GM19239 (cell line): ENCODE measurements around the gene LHX4.

ENCODE experiments used
- DNase-seq: peaks from one replicate; pipeline ENCODE4 v3.0.0; 2011; ENCODE audit warnings: low spot score; ENCODE audit not compliant: insufficient read length
- FAIRE-seq: peaks from 2 replicates; lab custom pipeline; 2011; peaks lifted over from hg19 to GRCh38; lab: Jason Lieb, UNC

LHX4 gene

GRCh38 chr1:180239145-180240096 is 9.4 kb downstream of the LHX4 start:
- DNase-seq (no peak), FAIRE-seq (no peak)

GRCh38 chr1:180241716-180242544 is 11.9 kb downstream of the LHX4 start:
- no peak for DNase-seq
- no peak for FAIRE-seq

GRCh38 chr1:180243517-180244221 is 13.6 kb downstream of the LHX4 start:
- DNase-seq = no peak
- FAIRE-seq = no peak

- DNase-seq (no peak), FAIRE-seq (no peak)
Observed at GRCh38 chr1:180244840-180245239, 14.8 kb downstream of the LHX4 start.

- DNase-seq (no peak), FAIRE-seq (no peak)
Observed at GRCh38 chr1:180246579-180246978, 16.5 kb downstream of the LHX4 start.

- DNase-seq (no peak), FAIRE-seq (no peak)
Observed at GRCh38 chr1:180247061-180247460, 17.0 kb downstream of the LHX4 start.

GRCh38 chr1:180247580-180247979 is 17.5 kb downstream of the LHX4 start:
- DNase-seq = no peak
- FAIRE-seq = no peak

- no peak for FAIRE-seq
- no peak for DNase-seq
Observed at GRCh38 chr1:180248176-180248575, 18.1 kb downstream of the LHX4 start.

- FAIRE-seq (no peak), DNase-seq (no peak)
Observed at GRCh38 chr1:180248731-180249681, 18.9 kb downstream of the LHX4 start.

GRCh38 chr1:180249725-180250498 is 19.8 kb downstream of the LHX4 start:
- DNase-seq = no peak
- FAIRE-seq = no peak

- no peak for DNase-seq
- FAIRE-seq = no peak
Observed at GRCh38 chr1:180250499-180250770, 20.4 kb downstream of the LHX4 start.

GRCh38 chr1:180250883-180251509 is 20.9 kb downstream of the LHX4 start:
- FAIRE-seq (no peak), DNase-seq (no peak)

- FAIRE-seq (no peak), DNase-seq (no peak)
Observed at GRCh38 chr1:180251526-180252305, 21.7 kb downstream of the LHX4 start.

- peak; percentile 72 for DNase-seq
- peak; percentile 96 for FAIRE-seq
Observed at GRCh38 chr1:180252638-180253536, 22.8 kb downstream of the LHX4 start.

GRCh38 chr1:180253585-180254495 is 23.8 kb downstream of the LHX4 start:
- FAIRE-seq (no peak), DNase-seq (no peak)

GRCh38 chr1:180254496-180254819 is 24.4 kb downstream of the LHX4 start:
- no peak for DNase-seq
- FAIRE-seq = no peak
